ENCODE results near the gene SRGAP3. TPM values are rescaled to one million over a fixed set of nuclear protein-coding genes. Genes with fewer than 3 reads are reported as not detected.

The SRGAP3 gene
- total RNA-seq, 2 donors from 2014 or later: 2.6 to 12.8 TPM

GRCh38 chr3:9175421-9175820 lies 74.0 kb downstream of the SRGAP3 start:
- no peaks in the 10 kb centered on the region for H3K9me3 ChIP-seq
- no peak for ATAC-seq (ENCODE audit: insufficient number of reproducible peaks, low FRiP score, low read depth)
- H3K4me1 ChIP-seq (ENCODE audit: control insufficient read depth in 1 of 2, low read depth in 2 of 2): peaks cover 0 to 8% of the 10 kb centered on the region in 2 donors
- TF ChIP-seq CTCF (IDR thresholded peaks at IDR 0.05): no peak
- no peak for DNase-seq (ENCODE audit: low spot score)
- H3K36me3 ChIP-seq: no peaks in the 10 kb centered on the region
- no peak overlapping the region for H3K4me3 ChIP-seq
- no peaks in the 10 kb centered on the region for H3K27me3 ChIP-seq (replicated peaks; ENCODE audit: insufficient read depth)
- no peak overlapping the region for H3K27ac ChIP-seq

GRCh38 chr3:9173445-9173844 lies 76.0 kb downstream of the SRGAP3 start:
- TF ChIP-seq CTCF (IDR thresholded peaks at IDR 0.05): no peak
- Histone ChIP-seq H3K4me1 (ENCODE audit: control insufficient read depth in 1 of 2, low read depth in 2 of 2) (peaks cover 0 to 8% of the 10 kb centered on the region in 2 donors), H3K9me3 (no peaks in the 10 kb centered on the region), H3K4me3 (no peak overlapping the region), H3K36me3 (no peaks in the 10 kb centered on the region), H3K27me3 (replicated peaks; ENCODE audit: insufficient read depth) (no peaks in the 10 kb centered on the region), H3K27ac (no peak overlapping the region)
- no peak for ATAC-seq (ENCODE audit: insufficient number of reproducible peaks, low FRiP score, low read depth)
- no peak for DNase-seq (ENCODE audit: low spot score)

- H3K4me3 ChIP-seq: no peak overlapping the region
- no peak for DNase-seq (ENCODE audit: low spot score)
- H3K9me3 ChIP-seq: no peaks in the 10 kb centered on the region
- no peak for TF ChIP-seq CTCF (IDR thresholded peaks at IDR 0.05)
- no peaks in the 10 kb centered on the region for H3K27me3 ChIP-seq (replicated peaks; ENCODE audit: insufficient read depth)
- H3K36me3 ChIP-seq: no peaks in the 10 kb centered on the region
- no peak overlapping the region for H3K27ac ChIP-seq
- H3K4me1 ChIP-seq (ENCODE audit: control insufficient read depth in 1 of 2, low read depth in 2 of 2): peaks cover 0 to 8% of the 10 kb centered on the region in 2 donors
- ATAC-seq (ENCODE audit: insufficient number of reproducible peaks, low FRiP score, low read depth): no peak
These were observed 76.6 kb downstream of the SRGAP3 start for GRCh38 chr3:9172851-9173321.

GRCh38 chr3:9170851-9171160 lies 78.6 kb downstream of the SRGAP3 start:
- peaks cover 0 to 8% of the 10 kb centered on the region in 2 donors for H3K4me1 ChIP-seq (ENCODE audit: control insufficient read depth in 1 of 2, low read depth in 2 of 2)
- no peak for ATAC-seq (ENCODE audit: insufficient number of reproducible peaks, low FRiP score, low read depth)
- no peaks in the 10 kb centered on the region for H3K9me3 ChIP-seq
- no peak for TF ChIP-seq CTCF (IDR thresholded peaks at IDR 0.05)
- no peaks in the 10 kb centered on the region for H3K36me3 ChIP-seq
- no peaks in the 10 kb centered on the region for H3K27me3 ChIP-seq (replicated peaks; ENCODE audit: insufficient read depth)
- no peak for DNase-seq (ENCODE audit: low spot score)
- H3K27ac ChIP-seq: no peak overlapping the region
- no peak overlapping the region for H3K4me3 ChIP-seq

GRCh38 chr3:9169956-9170850 lies 79.2 kb downstream of the SRGAP3 start:
- TF ChIP-seq CTCF (IDR thresholded peaks at IDR 0.05): no peak
- H3K9me3 ChIP-seq: no peaks in the 10 kb centered on the region
- no peaks in the 10 kb centered on the region for H3K36me3 ChIP-seq
- H3K27me3 ChIP-seq (replicated peaks; ENCODE audit: insufficient read depth): no peaks in the 10 kb centered on the region
- H3K4me3 ChIP-seq: no peak overlapping the region
- no peak overlapping the region for H3K27ac ChIP-seq
- DNase-seq (ENCODE audit: low spot score) (no peak), ATAC-seq (ENCODE audit: insufficient number of reproducible peaks, low FRiP score, low read depth) (no peak)
- peaks cover 0 to 8% of the 10 kb centered on the region in 2 donors for H3K4me1 ChIP-seq (ENCODE audit: control insufficient read depth in 1 of 2, low read depth in 2 of 2)

All from thoracic aorta (tissue), 2 donors.